HT-29 (cell line): Measurements from ENCODE around the gene SLC4A3. TPM values are rescaled to one million over a fixed set of nuclear protein-coding genes. Genes with fewer than 3 reads are reported as not detected.
A peak's percentile ranks its signal among the peaks of the same experiment; 100 is the strongest.

Experiments
- DNase-seq: peaks from one replicate; pipeline ENCODE4 v3.0.0-alpha.2; 2015; ENCODE audit warnings: low spot score
- total RNA-seq: library from RNA; depleted of rRNA; stranded (reverse); fragments of >200 nt; shearing (Covaris generic); gene quantifications from 2 replicates; pipeline ENCODE4 v1.2.3, GENCODE V29; 2014

The SLC4A3 gene
- total RNA-seq, 1 experiment from 2014 or later = 0.36 TPM

DNA sequence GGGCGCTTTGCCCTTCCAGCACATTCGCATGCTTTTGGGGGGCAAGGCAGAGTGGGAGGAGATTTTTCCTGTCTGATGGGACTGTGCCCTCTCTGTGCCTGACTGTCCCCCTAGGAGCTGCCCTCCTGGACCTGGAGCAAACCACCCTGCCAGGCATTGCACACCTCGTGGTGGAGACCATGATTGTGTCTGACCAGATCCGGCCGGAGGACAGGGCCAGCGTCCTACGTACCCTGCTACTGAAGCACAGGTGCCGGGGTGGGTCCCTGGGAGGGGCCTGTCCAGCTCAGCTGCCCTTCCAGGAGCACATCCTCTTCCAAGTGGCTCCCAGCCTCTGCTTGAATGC lies 5.3 kb downstream of the SLC4A3 start:
- DNase-seq = no peak

DNA sequence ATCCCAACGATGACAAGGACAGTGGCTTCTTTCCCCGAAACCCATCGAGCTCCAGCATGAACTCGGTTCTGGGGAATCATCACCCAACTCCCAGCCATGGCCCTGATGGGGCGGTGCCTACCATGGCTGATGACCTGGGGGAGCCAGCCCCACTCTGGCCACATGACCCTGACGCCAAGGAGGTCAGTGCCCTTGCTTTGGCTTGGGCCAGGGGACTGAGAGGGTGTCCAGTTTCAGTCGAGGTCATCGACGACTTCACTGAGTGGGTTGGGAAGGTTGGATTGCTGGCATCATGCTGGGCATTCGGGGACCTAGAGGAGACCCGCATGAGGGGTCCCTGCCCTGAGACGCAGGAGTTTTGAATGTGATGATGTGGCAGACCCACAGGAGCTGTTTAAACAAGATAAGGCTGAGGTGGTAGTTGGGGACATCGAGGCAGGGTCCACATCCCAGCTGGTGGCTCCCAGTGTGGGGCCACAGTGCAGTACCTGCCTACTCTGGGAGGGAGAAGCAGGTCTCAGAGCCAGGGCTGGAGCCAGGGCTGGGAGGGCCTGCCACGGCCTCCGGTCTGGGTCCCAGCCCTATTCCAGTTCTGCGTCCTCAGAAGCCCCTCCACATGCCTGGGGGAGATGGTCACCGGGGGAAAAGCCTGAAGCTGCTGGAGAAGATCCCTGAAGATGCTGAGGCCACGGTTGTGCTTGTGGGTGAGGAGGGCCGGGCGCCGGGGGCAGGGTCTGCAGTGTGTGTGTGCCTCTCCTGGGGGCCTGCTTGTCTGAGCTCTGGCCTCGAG lies 6.0 kb downstream of the SLC4A3 start:
- DNase-seq = no peak

DNA sequence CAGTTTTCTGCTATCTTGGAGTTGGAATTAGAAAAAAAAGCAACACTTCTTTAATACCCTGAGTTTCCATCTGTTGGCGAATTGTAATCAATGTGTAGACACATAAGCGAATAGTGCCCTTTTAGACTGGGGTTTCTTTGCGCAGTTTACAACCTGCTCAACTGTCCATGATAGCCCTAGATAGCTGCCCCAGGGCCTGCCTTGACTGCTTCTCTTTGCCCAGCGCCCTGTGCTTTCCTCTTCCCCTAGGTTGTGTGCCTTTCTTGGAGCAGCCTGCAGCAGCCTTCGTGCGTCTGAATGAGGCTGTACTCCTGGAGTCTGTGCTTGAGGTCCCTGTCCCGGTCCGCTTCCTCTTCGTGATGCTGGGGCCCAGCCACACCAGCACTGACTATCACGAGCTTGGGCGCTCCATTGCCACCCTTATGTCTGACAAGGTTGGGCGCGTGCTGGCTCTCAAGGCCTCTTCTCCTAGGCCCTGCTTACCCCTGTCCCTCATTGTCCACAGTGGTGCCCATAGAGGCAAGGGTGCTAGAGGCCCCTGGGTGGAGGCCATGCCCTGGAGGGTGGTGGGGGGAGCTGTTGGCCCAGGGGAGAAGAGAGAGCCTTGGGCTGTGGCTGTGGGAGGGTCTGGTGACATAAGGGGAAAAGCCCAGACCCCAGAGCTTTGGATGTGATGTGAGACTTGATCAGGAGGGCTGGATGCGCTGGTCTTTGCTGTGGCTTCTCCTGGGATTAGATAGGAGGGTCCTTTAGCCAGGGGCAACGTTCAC lies 6.9 kb downstream of the SLC4A3 start:
- no peak for DNase-seq

DNA sequence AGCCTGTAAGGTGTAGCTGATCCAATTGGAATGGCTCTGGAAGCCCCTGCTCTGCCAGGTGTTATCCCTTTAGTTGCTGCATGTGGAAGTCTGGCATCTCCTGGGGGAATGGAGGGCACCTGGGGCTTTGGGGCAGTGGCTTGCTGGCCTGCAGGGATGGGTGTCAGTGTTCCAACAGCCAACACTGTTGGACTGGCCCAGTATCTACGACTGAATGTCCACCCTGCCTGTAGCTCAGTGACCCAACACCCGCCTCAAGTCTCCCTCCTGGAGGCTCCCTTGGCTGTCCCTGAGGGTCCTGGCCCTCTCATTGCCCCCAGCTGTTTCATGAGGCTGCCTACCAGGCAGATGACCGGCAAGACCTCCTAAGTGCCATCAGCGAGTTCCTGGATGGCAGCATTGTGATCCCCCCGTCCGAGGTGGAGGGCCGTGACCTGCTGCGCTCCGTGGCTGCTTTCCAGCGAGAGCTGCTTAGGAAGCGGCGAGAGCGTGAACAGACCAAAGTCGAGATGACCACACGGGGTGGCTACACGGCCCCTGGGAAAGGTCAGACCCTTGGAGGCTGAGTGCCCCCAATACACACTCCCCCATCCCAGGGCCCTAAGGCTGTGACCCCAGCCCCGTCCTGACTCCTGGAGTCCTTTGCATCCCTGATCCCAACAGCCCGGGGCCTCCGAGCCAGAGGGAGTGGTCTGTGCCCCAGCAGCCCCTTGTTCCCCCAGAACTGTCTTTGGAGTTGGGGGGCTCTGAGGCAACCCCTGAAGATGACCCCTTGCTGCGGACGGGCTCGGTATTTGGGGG lies 7.7 kb downstream of the SLC4A3 start:
- no peak for DNase-seq

DNA sequence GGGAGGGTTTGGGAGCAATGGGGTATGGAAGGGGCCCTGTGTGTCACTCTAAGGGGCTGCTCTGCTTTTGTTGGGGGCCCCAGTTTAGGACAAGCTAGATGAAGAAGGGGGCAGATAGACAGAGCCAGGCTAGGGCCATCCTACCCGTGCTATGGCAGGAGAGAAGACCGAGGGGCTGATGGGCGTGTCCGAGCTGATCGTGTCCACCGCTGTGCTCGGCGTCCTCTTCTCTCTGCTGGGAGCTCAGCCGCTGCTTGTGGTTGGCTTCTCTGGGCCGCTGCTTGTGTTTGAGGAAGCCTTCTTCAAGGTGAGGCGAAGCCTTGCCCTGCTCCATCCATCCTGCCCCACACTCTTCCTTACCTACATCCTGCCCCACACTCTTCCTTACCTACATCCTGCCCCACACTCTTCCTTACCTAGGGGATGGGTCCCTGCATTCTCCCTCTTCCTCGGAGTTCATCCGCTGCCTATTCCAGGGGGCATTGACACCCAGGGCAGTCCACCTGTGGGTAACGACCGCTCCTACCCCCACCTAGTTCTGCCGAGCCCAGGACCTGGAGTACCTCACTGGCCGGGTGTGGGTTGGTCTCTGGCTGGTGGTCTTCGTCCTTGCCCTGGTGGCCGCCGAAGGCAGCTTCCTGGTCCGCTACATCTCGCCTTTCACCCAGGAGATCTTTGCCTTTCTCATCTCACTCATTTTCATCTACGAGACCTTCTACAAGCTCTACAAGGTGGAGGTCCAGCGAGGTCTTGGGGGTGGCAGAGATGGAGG lies 8.9 kb downstream of the SLC4A3 start:
- DNase-seq = no peak

DNA sequence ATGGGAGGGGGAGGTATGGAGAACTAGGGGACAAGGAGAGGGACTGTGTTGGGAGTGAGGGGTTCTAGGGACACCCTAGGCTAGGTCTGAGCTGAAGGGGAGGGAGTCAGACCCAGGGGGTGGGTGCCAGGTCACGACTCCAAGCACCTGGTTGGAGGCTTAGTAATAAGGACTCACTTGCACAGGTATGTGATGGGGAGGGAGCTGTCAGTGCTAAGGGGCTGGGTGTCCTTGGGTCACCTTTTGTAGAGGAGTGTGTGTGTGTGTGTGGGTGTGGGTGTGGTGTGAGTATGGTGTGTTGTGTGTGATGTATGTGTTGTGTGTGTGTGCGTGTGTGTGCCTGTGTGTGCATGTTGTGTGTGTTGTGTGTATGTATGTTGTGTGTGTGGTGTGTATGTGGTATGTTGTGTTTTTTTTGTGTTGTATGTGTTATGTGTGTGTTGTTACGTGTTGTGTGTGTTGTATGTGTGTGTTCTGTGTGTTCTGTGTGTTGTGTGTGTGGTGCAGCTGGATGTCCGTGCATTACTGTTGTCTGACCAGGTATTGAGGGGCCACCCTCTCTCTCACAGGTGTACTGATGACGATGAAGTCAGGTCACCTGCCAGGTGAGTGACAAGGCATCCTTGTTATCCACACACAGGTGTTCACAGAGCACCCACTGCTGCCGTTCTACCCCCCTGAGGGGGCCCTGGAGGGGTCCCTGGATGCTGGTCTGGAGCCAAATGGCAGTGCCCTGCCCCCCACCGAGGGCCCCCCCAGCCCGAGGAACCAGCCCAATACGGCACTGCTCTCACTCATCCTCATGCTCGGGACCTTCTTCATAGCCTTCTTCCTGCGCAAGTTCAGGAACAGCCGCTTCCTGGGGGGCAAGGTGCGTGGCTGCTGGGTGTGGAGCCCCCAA lies 9.8 kb downstream of the SLC4A3 start:
- DNase-seq = no peak

DNA sequence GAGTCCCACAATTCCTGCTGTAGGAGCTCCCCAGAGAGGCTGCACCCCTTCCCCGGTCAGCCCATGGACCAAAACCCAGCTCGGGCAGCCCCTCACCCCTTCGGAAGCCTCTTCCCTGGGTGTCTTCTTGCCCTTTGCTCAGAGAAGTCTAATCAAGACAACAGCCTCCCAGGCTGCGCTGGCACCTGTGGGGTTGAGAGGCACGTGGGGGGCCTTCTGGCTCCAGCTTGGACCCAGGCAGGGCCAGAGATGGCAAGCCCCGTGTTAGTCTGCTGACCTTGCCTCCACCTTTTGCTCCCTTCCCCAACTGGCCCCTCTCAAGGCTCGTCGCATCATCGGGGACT lies 10.4 kb downstream of the SLC4A3 start:
- no peak for DNase-seq

DNA sequence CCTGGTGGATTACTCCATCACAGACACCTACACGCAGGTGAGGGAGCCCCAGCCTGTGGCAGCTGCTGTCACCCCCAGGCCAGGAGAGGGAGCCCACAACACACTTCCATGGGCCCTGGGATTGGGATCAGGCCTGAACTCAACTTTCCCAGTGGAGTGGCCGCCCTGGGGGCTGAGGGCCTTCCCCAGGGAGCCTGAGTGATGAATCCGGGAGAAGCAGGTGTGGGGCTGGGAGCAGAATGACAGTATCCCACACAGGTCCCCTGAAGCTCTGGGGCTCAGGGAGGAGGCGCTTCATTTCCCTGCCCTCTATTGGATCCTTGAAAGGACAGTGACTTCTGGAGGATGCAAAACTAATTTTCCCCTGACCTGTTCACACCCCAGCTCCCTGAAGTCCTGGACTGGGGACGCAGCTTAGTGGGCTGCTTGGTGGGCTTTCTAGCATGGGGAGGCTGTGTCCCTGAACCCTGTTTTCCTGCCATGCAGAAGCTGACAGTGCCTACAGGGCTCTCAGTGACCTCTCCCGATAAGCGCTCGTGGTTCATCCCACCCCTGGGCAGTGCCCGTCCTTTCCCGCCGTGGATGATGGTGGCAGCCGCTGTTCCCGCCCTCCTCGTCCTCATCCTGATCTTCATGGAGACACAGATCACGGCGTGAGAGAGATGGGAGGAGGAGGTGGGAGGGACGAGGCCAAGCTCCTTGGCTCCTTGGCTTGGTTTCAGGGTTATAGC lies 11.0 kb downstream of the SLC4A3 start:
- no peak for DNase-seq

DNA sequence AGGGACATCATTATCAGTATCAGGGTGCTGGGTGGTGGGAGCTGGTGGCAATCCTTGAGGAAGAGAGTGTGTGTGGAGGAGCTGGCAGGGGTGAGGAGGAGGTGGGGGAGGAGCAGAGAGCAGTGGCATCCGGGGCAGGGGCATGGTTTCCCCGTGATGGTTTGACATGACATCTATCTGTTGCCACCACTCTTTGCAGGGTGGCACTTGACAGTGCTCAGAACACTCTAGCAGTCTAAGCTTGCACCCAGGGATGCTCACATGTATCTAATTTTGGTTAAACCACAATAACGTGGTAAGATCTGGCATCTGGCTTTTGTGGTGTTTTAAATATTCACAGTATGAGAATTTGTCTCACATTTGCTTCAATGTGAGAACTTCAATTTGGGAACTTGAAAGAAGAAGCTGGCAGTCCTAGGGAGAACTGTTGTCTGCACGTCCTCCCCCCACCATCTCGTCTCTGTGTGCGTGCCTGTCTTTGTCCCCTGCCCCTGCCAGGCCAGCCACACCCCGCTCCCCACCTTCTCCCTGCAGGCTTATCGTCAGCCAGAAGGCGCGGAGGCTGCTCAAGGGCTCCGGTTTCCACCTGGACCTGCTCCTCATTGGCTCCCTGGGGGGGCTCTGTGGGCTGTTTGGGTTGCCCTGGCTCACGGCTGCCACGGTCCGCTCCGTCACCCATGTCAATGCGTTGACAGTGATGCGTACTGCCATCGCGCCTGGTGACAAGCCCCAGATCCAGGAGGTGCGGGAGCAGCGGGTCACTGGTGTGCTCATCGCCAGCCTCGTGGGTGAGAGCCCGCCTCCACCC lies 11.7 kb downstream of the SLC4A3 start:
- no peak for DNase-seq

DNA sequence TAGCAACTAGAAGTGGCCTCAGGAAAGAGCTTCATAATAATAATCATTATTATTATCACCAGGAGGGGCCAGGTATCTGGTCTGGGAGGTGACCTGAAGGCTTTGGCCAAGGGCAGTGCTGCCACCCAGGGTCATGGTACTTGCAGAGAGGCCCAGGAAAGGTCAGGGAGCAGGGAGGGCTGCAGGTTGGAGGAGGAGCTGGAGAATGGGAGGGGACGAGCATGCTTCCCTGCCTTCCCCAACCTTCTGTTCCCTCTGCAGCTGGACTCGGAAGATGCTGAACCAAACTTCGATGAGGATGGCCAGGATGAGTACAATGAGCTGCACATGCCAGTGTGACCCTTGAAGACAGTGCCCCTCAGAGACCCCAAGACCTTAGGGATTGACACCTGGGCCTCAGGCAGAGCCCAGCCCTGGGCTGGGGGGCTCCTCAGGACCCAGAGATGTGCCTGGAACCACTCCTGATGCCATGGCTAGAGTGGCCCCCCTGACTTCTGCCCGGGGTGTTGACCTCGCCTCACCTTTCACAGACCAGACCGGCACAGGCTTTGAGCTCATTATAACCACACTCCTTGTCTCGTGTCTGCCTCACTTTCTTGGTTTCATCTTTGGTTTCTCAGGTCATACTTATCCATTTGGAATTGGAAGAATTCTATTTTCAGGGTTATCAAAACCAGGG lies 14.1 kb downstream of the SLC4A3 start:
- no peak for DNase-seq

DNA sequence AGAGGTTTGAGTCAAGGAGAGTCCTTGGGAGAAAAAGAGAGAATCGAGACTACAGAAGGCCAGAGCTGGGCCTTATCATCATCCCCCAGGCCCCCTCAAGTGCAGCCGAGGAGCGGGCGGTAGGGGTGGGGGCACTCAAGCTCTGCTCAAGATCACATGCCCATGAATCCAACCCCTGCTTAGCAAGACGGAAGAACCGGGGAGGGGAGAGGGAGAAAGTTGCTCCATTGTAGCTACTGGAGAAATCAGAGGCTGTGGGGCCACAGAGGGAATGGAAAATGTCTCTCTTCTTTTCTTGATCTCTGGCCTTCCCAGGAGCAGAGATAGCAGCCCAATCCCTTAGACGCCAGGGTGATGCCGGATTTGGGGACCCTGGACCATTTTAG lies 14.6 kb downstream of the SLC4A3 start:
- DNase-seq = no peak

DNA sequence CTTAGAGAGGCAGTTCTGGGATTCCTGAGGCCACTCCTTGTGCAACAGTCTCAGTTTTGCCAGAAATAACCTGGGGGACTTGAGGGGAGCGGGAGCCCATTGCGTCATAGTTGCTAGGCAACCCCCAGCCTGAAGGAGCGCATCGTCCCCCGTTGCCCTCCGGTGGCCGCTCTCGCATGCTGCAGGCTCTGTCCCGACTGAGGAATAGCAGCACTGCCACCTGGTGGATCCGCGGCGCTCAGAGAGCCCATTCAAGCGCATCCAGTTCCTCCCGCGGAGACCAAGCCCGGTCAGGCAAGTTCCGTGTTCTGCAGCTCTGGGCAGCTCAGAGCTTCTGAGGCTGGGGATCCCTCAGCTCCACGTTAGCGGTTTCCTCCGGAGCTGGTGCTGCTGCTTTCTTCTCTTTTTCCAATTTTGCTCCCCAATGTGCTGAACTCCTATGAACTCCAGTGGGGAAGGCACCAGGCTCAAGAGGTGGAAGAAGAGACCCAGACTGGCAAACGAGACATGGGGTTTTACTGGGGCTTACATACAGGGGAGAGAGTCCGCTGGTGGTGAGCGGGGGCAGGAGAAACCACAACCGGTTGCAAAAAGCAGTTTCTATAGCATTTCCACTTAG lies 15.1 kb downstream of the SLC4A3 start:
- peak; percentile 93 for DNase-seq

DNA sequence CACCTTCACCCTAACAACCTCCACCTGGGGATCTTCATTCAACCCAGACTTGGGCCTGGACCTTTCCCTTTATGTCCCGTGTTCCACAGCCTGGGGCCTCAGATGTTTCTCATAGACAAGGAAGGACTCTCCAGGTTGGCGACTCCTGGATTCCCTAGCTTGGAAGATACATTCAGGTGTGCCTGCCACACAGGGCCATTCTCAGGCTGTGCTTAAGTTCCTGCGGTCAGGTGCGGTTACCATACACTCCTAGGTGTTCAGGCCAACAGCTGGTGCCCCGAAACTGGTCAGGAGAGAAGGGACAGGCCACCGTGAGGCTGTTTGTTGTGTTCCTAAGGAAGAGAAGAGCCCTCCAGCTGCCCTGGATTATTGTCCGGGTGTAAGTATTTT lies 15.6 kb downstream of the SLC4A3 start:
- no peak for DNase-seq

DNA sequence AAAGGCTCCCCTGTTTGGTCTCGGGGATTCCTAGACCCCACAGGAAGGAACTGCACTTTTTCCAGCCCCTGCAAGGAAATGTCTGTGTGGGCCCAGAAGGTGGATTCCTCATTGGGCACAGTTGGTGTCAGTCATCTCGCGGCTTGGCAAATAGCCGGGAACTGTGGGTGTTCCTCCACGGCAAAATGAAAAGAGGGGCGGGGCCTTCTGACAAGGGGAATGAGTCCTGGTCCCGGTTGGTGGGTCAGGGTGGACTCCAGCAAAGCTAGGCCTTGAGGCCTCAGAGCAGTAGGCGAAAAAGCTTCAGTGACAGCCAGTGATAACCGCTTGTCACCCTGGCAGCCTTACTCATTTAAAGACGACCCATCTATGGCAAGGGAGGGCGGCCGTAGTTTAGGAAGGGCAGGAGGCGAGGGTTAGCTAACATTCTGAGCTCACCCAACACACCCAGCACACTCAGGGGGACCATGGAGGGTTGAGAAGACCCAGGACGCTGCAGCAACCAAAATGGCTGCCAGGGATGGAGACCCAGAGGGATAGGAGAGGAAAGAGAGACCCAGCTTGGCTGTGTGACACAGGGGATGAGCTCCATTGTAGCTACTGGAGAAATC lies 16.5 kb downstream of the SLC4A3 start:
- no peak for DNase-seq

DNA sequence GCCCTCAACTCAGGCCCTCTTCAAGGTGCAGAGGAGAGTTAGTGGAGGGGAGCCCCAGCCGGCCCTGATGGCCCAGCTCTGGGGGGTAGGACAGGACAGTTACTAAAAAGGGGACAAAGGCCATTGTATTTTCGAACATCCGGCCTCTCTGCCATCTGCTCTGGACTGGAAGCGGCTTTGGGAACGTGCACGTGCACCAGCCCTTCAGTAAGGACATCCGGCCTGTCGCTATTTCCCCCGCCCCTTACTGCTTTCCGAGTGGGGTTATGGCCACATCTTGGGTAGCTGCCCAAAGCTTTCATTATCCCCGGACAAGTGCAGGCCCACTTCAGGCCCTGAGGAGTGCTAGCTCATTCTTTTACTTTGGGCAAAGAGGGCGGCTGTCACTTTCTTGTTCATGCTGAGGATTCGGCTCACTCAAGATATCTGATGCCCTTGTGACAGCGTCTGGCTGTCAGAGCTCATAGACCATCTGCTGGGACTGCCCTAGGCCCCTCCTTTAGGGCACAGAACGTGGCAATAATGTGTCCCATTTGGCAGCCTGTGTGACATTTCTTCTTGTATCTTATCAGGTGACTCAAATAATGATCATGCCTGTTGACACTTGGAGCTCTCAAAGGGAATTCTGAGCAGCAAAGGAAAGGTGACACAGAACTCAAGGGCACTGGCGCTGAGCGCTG lies 17.5 kb downstream of the SLC4A3 start:
- no peak for DNase-seq

DNA sequence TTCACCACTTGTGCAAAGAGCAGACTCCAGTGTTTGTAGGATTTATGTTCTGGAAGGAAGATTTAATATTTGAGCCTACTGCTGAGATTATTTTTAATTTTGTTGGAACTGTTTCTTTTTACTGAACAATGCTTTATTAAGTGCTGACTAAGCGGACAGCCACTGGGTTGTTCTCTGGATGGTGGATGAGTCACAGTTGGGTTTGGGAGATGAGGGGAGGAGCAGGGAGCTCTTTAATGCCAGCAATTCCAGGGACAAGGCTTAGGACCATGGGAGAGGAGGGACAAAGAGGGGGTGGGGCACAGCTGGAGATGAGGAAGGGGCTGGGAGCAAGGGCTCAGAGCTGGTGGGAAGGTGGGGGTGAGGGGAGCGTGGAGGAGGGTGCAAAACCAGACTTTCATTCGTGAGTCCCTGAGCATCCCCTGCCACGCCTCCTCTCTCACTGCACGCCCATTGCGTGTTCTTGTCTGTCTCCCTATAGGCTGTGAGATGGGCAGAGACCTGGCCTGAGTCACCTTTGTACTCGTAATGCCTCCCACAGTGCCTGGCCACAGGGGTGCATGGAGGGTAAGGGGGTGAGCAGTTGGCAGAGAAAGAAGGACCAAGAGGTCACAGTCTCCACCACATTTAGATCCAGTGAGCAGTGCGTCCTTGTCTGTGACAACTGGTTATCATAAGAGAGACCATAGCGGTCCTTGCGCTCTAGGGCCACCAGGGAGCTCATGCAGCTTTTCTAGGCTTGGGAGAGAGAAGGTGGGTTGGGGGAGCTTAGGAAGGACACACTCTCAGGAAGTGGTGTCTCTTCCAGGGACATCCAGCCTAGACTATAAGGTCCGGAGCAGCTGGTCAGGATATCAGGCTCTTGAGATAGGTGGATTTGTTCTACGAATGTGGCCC lies 18.4 kb downstream of the SLC4A3 start:
- DNase-seq = no peak
